ENCODE measurements around the gene APBB1IP.
"Not testable (repeated sequence)": the region's sequence is repeated elsewhere in the genome, so short reads cannot be mapped to it uniquely, and the experiment has no call there.

The APBB1IP gene

DNA sequence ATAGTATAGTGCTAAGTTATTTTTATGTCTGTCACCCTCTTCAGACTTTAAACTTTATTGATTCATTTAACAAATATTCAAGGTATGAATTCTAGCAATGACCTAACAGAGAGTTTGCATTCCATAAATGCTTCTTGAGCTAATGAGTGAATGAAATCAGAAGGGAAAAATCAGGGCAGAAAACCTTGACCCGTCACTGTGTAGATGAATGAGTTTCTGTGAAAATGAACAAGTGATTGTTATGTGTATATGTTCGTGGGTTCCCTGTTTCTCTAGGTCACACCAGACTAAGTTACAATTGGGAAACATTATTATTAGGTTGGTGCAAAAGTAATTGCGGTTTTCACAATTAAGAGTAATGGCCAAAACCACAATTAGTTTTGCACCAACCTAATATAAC lies 30.1 kb downstream of the APBB1IP start:
- TF ChIP-seq, protein P1, sequence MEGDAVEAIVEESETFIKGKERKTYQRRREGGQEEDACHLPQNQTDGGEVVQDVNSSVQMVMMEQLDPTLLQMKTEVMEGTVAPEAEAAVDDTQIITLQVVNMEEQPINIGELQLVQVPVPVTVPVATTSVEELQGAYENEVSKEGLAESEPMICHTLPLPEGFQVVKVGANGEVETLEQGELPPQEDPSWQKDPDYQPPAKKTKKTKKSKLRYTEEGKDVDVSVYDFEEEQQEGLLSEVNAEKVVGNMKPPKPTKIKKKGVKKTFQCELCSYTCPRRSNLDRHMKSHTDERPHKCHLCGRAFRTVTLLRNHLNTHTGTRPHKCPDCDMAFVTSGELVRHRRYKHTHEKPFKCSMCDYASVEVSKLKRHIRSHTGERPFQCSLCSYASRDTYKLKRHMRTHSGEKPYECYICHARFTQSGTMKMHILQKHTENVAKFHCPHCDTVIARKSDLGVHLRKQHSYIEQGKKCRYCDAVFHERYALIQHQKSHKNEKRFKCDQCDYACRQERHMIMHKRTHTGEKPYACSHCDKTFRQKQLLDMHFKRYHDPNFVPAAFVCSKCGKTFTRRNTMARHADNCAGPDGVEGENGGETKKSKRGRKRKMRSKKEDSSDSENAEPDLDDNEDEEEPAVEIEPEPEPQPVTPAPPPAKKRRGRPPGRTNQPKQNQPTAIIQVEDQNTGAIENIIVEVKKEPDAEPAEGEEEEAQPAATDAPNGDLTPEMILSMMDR (IDR thresholded peaks at IDR 0.05) = no peak
- no peak overlapping the region for H3K27ac ChIP-seq

DNA sequence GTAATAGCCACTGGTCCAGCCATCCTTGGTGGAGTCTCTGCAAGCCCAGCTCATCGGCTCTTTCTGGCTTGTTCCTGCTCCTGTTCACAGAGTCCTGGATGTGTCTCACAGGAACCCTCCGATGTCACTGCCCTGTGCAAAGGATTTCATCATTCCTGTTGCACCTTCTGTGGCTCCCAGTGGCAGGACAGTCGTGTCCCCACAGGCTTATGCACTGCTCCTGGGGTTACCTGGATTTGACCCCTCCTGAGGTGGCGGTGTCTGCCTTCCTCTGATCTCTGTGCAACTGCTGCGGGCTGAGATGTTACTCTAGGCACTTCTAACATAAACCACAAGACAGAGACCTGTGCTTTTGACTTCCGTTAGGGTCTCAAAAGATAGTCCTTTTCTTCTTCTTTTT lies 30.6 kb downstream of the APBB1IP start:
- H3K27ac ChIP-seq = no peak overlapping the region
- TF ChIP-seq, protein P1 (IDR thresholded peaks at IDR 0.05) = no peak
- no peak for TF ChIP-seq ZFX (IDR thresholded peaks at IDR 0.05; ENCODE audit: borderline replicate concordance)

DNA sequence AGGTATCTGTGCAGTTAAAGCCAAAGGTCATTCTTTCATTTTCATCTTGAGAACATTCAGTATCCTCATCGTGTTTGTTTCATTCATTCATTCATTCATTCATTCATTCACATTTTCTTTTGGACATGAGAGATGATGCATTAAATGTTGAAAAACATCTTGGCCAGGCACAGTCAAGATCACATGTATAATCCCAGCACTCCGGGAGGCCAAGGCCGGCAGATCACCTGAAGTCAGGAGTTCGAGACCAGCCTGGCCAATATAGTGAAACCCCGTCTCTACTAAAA lies 34.3 kb downstream of the APBB1IP start:
- no peak overlapping the region for H3K27ac ChIP-seq
- TF ChIP-seq, protein P1 (IDR thresholded peaks at IDR 0.05) = no peak
- TF ChIP-seq ZFX (IDR thresholded peaks at IDR 0.05; ENCODE audit: borderline replicate concordance) = no peak

DNA sequence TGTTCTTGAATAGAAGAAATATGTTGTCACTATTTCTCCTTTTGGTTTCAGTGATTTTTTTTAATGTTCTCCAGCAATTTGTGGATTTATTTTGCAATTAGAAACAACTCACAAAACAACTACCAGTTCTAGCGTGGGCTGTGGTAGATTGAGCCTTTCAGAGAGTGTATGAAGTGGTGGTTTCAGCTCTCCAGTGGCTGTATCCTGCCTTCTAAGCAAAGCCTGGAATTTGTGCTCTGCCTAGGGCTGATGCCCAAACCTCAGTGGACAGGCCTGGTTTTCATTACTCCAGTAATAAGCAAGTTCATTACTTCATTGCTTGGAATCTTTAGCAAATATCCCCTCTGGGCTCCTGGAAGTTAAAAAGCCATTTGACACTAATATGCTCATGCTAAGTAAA lies 35.9 kb downstream of the APBB1IP start:
- no peak for TF ChIP-seq ZFX (IDR thresholded peaks at IDR 0.05; ENCODE audit: borderline replicate concordance)
- TF ChIP-seq, protein P1 (IDR thresholded peaks at IDR 0.05) = no peak
- H3K27ac ChIP-seq = no peak overlapping the region

DNA sequence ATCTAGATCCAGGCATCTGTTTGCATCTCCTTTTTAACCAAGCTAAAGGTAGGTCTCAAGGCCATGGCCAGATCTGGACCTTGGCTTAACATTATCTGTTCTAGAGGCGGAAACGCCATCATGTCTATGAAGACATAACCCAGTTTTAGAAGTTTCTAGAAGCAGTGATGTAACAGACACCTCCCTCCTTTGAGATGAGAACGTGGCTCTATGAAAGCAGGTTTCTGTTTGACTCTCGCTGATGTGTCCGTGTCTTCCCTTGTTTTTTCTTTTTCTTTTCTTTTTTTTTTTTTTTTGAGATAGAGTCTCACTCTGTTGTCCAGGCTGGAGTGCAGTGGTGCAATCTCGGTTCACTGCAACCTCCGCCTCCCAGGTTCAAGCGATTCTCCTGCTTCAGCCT lies 36.7 kb downstream of the APBB1IP start:
- not testable (repeated sequence) for H3K27ac ChIP-seq

DNA sequence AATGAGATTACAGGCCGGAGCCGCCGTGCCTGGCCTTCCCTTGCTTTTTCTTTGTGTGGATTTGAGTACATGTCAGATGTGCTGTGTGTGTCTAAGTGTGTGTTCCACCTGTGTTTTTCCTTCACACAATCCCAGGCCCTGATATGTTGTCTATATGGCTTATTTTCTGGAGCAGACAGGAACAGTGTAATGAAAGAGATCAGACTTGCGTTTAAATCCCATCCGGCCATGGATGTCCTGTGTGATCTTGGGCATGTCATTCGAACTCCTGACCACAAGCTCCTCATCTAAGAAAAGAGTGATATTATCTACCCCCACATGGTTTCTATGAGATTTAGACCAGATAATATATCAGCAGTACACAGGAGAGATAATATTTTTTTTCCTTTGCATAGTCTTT lies 37.2 kb downstream of the APBB1IP start:
- no peak for TF ChIP-seq ZFX (IDR thresholded peaks at IDR 0.05; ENCODE audit: borderline replicate concordance)
- TF ChIP-seq, protein P1 (IDR thresholded peaks at IDR 0.05) = no peak
- no peak overlapping the region for H3K27ac ChIP-seq

DNA sequence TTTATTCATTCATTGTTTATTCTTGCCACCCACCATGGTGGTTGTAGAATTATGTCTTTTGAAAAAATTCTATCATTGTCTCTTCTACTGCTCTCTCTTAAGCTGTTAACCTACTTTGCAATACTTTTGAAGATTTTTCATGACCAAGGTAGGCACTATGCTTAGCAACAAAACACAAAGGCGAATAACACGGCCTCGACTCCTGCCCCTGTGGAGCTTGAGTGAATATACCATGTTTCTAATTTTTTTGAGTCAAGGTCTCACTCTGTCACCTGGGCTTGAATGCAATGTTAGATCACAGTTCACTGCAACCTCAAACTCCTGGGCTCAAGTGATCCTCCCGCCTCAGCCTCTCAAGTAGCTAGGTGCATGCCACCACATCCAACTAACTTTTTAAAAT lies 39.4 kb downstream of the APBB1IP start:
- H3K27ac ChIP-seq = no peak overlapping the region
- TF ChIP-seq ZFX (IDR thresholded peaks at IDR 0.05; ENCODE audit: borderline replicate concordance) = no peak
- TF ChIP-seq, protein P1 (IDR thresholded peaks at IDR 0.05) = no peak

DNA sequence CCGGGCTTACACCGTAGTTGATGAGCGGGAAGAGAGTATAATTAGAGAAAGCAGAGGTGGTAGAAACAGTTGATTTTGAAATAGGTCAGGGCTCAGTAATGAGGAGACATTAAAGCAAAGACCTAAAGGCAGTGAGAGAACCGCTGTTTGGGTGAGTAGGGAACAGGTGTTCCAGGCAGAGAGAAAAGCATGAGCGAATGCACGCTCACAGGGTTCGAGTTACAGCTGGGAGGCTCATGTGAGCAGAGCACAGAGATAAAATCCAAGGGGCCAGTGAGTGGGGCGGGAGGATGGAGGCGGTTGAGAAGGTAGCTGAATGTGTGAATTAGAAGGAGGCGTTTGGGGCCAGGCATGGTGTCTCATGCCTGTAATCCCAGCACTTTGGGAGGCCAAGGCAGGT lies 39.9 kb downstream of the APBB1IP start:
- no peak overlapping the region for H3K27ac ChIP-seq
- TF ChIP-seq ZFX (IDR thresholded peaks at IDR 0.05; ENCODE audit: borderline replicate concordance) = no peak
- TF ChIP-seq, protein P1 (IDR thresholded peaks at IDR 0.05) = no peak

Data from 22Rv1 (cell line).